Posterior cingulate gyrus (tissue), 11 donors: ENCODE measurements around the gene ZFR2.
"Not testable (repeated sequence)": the region's sequence is repeated elsewhere in the genome, so short reads cannot be mapped to it uniquely, and the experiment has no call there.

Experiments used
- DNase-seq, 10 donors: peaks; one replicate each; pipeline versions ENCODE4 v3.0.0 to v3.0.0-alpha.2; 2020 to 2021; ENCODE audit warnings: mixed read lengths in 3 of 10
- intact Hi-C: fragments of 100-400 bp; cut with DNase I; formaldehyde crosslinking; loops from one replicate; pipeline ENCODE4 v1.15.1; 2023

The ZFR2 gene

DNA sequence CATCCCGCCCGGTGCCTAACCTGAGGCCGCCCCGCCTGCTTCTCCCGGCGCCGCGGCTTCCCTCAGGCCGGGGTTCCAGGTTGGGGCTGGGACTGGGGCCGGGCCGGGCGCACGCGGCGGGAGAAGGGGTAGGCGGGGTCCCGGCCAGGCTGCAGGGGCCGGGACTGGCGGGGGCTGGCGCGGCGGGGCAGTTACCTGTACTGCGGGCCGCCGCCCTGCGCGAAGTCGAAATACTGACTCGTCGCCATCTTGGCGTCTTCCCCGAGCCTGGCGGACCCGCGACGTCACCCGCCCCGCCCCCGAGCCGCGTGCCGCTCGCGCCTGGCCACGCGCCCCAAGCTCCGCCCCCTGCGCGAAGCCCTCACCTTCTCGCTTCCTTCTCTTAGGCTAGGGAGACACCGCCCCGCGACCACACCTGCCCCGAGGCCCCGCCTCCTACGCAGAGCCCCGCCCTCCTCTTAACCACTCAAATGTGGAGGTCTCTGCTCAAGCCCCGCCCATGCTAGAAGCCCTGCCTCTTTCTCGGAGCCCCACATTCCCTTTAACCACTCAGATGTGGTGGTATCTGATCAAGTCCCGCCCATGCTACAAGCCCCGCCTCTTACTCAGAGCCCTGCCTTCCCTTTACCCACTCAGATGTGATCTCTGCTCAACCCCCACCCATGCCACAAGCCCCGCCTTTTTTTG lies at the start of gene ZFR2:
ZFR2 (minus strand) TSS at position 269 of the 687 bp plus-strand sequence; CDS start at position 248, 21 bp downstream.
- DNase-seq: peak in 7 of 10 donors; percentile 43 to 92 (median 54)

DNA sequence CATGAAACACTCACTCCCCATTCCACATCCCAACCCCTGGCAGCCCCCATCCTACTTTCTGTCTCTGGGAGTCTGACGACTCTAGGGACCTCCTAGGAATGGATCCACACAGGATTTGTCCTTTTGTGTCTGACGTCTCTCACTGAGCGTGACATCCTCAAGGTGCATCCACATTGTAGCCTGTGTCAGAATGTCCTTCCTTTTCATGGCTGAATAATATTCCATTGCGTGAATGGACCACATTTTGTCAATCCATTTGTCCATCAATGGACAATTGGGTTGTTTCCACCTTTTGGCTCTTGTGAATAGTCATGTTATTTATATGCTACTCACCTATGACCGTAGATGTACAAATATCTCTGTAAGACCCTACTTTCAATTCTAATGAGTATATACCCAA lies 47.2 kb upstream of the ZFR2 start:
- DNase-seq: no peak
- intact Hi-C loops: no loop called here

More for the DNA sequence above, at the start of gene ZFR2:
- intact Hi-C loops: no loop called here

DNA sequence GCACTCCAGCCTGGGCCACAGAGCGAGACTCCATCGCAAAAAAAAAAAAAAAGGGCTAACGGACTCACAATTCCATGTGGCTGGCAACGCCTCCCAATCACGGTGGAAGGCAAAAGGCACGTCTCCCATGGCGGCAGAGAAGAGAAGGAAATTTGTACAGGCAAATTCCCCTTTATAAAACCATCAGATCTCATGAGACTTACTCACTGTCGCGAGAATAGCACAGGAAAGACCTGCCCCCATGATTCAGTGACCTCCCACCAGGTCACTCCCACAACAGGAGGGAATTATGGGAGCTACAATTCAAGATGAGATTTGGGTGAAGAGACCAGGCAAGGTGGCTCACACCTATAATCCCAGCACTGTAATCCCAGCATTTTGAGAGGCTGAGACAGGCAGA lies 45.4 kb upstream of the ZFR2 start:
- intact Hi-C loops: no loop called here
- DNase-seq: no peak

DNA sequence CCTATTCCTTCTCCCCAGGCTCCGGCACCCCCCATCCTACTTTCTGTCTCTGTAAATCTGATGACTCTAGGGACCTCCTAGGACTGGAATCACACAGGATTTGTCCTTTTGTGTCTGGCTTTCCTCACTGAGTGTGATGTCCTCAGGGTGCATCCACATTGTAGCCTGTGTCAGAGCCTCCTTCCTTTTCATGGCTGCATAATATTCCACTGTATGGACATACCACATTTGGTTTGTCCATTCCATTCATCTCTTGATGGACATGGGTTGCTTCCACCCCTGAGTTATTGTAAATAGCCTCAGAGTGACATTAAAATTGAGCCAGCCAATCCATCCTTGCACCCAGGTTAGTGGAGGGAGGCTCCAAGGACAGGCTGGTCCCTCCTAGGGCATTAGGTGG lies 41.3 kb upstream of the ZFR2 start:
- no peak for DNase-seq
- intact Hi-C loops: no loop called here

DNA sequence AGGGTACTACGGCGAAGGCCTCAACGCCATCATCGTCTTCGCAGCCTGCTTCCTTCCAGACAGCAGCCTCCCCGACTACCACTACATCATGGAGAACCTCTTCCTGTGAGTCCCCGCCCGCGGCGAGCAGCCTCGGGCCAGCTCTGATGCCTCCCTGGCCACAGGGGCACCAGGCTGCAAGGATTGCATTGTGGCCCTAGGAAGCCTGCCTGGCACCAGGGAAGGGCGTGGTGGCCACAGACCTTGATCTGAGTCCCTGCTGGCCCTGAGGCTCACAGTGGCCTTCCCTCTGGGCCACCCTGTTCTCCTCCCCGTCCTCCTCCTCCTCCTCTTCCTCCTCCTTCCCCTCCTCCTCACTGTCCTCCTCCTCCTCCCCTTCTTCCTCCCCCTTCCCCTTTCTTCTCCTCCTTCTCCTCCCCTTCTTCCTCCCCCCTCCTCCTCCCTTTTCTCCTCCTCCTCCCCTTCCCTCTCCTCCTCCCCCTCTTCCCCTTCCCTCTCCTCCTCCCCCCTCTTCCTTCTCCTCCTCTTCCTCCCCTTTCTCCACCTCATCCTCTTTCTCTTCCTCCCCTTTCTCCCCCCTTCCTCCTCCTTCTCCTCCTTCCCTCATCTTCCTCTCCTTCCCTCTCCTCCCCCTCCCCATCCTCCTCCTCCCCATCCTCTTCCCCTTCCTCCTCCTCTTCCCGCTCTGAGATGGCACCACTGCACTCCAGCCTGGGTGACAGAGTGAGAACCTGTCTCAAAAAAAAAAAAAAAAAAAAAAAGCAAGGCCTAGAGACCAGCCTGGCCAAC lies 39.6 kb upstream of the ZFR2 start:
- intact Hi-C loops: no loop called here
- no peak for DNase-seq

DNA sequence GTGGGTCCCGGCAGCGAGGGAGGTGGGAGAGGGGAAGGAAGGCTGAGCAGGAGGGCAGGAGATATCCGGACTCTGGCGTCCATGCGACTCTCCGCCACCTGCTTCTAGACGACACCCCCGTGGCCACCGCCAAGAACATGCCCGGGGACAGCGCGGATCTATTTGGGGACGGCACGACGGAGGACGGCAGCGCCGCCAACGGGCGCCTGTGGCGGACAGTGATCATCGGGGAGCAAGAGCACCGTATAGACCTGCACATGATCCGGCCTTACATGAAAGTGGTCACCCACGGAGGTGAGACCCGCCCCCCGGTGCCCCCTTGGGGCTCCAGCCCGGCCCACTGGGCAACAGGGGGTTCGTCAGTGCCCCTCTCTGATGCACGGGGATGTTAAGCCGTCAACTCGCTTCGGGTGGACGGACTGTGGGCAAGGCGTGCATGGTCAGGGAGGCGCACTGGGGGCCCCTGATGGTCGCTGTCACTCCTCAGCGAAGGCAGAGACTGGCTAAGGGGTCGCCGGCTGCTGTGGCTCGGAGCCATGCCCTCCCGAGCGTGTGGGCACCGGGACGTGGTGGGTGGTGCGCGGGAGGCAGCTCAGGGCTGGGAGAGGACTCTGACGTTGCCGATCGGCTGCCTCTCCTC lies 38.9 kb upstream of the ZFR2 start:
- no peak for DNase-seq
- intact Hi-C loops: no loop called here

DNA sequence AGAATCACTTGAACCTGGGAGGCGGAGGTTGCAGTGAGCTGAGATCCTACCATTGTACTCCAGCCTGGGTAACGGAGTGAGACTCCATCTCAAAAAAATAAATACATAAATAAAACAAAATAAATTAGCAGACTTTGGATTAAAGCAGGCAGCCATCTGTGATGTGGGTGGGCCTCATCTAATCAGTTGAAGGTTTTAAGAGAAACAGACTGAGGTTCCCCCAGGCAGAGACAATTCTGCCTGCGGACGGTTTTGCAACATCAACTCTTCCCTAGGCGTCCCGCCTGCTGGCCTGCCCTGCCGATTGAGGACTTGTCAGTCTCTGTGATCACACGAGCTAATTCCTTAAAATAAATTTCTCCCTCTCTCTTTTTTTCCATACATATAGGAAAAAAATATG lies 35.4 kb upstream of the ZFR2 start:
- intact Hi-C loops: no loop called here
- DNase-seq: no peak

DNA sequence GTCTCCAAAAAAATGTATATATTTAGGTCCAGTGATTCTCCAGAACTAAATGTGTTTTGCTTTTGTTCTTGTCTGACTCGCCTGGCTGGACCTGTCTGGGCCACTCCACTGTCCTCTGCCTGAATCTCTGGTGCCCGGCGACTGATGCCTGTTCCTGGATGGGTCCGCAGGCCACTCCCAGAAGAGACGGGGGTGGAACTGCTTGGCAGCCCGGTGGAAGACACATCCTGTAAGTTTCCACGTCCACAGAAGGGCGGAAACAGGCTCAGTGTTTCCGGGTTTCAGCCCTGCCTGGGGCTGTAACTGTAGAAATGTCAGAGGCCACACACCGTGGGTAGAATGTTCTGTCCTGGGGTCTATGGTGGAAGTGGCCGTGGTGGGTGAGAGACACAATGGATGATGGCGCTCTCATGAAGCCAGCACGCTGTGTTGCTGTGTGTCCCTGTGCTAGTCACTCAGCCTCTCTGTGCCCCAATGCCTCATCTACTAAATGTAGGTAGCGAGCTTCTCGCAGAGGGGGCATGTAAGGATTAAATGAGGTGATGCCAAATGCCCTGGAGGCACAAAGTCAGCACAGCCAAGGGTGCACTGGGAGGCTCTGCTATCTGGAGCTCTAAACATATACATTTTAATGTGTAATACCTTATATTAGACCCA lies 33.6 kb upstream of the ZFR2 start:
- intact Hi-C loops: no loop called here
- no peak for DNase-seq

DNA sequence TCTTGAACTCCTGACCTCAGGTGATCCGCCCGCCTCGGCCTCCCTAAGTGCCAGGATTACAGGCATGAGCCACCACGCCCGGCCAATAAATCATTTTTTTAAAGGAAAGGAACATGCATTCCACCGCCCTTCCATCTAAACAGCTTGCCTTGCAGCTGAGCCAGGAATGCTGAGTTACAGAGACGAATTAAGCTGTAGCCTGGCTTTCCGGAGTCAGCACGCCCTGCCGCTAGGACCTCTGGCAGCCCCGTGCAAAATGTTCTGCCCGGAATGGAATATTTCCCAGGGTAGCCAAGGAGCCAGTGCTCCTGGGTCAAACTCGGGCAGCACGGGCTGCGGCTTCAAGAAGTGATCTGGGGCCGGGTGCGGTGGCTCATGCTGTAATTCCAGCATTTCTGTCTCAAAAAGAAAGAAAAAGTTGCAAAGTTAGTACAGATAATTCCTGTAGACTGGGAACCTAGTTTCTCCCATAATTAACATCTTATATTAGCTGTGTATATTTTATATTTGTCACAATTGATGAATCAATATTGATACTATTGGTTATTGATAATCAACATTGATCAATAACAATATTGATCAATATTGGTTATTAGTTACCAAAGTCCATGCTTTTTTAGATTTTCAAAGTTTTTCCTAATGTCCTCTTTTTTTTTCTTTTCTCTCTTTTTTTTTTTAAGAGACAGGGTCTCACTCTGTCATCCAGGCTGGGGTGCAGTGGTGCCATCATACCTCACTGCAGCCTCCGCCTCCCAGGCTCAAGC lies 30.9 kb upstream of the ZFR2 start:
- intact Hi-C loops: no loop called here
- DNase-seq: no peak

DNA sequence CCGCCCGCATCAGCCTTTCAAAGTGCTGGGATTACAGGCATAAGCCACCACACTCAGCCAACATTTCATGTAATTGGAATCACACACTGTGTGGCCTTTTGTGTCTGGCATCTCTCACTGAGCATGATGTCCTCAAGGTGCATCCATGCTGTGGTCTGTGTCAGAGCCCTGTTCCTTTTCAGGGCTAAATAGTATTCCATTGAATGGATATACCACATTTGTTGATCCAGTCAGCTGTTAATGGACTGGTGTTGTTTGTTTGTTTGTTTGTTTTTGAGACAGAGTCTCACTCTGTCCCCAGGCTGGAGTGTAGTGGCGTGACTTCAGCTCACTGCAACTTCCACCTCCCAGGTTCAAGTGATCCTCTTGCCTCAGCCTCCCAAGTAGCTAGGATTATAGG lies 29.6 kb upstream of the ZFR2 start:
- no peak for DNase-seq
- intact Hi-C loops: no loop called here

DNA sequence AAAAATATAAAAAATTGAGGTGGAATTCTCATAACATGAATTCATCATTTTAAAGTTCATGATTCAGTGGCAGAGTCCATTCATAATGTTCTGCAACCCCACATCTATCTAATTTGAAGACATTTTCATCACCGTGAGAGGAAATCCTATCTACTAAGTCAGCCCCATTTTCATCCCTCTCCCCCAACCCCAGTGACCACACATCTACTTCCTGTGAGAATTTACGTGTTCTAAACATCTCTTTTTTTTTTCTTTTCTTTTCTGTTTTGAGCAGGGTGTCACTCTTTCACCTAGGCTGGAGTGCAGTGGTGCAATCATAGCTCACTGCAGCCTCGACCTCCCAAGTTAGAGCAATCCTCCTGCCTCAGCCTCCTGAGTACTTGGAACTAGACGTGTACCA lies 29.1 kb upstream of the ZFR2 start:
- intact Hi-C loops: no loop called here

DNA sequence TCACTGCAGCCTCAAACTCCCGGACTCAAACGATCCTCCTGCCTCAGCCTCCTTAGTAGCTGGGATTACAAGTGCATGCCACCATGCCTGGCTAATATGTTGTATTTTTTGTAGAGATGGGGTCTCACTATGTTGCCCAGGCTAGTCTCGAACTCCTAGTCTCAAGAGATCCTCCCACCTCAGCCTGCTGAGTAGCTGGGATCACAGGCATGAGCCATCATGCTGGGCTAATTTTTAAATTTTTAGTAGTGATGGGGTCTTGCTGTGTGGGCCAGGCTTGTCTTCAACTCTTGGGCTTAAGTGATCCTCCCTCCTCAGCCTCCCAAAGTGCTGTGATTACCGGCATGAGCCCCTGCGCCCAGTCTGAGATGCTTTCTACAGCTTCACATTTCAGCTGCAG lies 26.9 kb upstream of the ZFR2 start:
- intact Hi-C loops: no loop called here
- DNase-seq: no peak

More for the DNA sequence above, 29.1 kb upstream of the ZFR2 start:
- DNase-seq: no peak

DNA sequence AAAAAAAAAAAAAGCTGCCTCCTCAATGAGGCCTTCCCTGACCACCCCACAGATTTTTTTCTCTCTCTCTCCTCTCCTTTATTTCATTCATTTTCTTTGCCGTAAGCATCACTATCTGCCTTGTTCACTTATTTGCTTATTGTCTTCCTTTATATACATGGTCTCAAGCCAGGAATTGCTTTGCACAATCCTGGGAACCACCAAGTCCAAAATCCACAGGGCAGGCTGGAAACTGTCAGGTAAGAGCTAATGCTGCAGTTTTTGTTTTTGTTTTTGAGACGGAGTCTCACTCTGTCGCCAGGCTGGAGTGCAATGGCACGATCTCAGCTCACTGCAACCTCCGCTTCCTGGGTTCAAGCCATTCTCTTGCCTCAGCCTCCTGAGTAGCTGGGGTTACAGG lies 26.1 kb upstream of the ZFR2 start:
- intact Hi-C loops, DNase-seq: not testable (repeated sequence)

DNA sequence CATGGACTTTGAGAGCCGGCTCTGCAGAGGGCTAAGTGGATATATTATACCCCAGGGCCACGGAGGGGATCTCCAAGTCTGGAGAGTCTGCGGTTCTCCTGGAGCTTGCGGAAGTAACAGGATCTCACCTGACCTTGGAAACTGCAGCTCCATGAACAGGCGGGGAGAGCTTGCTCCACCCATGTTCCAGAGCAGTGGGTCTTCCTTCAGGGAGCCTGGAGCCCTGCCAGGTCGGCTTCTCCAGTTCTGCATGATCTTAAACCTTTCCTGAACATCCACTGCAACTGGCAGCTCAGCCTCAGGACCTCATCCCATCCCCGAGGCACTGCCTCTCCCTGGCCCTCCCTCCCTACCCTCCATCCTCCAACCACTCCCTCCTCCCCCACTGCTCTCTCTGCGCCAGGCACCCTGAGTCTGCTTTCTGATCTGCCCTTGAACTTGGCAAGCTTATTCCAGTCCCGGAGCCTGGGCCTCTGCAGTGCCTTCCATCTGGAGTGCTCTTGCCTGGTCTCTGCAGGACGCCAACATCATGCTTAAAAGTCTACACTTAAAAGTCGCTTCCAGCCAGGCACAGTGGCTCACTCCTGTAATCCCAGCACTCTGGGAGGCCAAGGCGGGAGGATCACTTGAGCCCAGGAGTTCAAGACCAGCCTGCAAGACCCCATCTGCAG lies 24.8 kb upstream of the ZFR2 start:
- DNase-seq: no peak
- intact Hi-C loops: no loop called here

DNA sequence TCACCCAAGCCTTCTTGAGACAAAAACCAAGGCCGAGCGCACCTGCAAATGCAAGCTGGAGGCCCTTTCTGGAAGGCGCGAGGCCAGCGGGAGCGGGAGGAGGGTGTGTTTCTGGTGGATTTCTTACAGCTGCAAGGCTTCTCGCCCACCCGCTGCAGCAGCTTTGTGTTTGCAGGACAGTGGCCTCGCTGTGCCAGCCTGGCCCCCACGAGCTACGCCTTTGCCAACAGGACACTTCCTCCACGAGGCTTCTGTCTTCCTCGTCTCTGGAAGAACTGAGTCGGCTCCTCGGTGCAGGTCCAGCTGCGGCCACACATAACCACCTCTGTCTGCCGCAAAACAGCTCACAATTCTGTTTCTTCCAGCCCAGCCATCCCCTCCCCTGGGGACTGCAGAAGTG lies 21.8 kb upstream of the ZFR2 start:
- intact Hi-C loops: no loop called here
- peak in 5 of 10 donors; percentile 25 to 89 (median 48) for DNase-seq

DNA sequence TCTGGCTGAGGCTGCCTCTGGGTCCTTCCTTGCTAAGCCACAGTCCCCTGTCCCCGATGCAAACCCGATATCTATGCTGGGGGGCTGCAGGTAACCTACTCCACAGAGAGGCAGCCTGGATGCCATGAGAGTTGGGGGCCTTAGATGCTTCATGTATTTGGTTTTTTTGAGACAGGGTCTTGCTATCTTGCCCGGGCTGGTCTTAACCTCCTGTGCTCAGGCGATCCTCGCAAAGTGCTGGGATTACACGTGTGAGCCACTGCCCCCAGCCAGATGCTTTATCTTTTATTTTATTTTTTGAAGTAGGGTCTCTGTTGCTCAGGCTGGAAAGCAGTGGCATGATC lies 13.2 kb upstream of the ZFR2 start:
- intact Hi-C loops: no loop called here
- DNase-seq: no peak

DNA sequence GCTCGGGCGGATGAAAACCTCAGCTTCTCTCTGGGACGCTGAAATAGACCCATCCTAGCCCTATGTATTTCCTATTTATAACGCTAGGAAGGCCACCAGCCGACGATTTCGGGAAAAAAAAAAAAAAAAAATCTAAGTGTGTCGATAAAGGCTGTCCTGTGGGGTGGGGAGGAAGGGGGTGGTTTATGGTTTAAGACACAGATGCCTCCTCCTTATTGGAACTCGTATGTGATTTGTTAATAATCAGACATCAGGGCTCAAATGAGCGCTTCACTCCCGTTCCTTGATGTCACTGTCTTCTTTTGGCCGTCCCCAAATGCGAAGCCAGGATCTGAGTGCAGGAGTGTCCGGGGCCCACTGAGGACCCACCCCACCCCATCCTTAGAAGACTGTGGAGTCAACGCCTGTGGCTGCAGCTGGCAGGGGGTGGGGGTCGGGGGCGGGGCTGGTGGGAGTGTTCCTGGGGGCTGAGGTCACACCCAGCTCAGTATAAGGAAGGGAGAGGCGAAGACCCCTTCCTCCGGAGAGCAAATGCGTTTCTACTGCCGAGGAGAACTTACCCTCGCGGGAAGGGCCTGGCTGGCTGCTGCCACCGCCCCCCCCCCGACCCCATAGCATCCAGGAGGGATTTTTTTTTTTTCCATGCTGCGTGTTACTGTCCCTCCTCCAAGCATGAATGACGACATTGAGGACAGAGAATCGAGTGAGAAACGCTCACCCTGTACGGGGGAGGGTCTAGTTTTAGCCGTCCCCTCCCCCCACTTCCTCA lies 12.6 kb upstream of the ZFR2 start:
- intact Hi-C loops: no loop called here
- no peak for DNase-seq

DNA sequence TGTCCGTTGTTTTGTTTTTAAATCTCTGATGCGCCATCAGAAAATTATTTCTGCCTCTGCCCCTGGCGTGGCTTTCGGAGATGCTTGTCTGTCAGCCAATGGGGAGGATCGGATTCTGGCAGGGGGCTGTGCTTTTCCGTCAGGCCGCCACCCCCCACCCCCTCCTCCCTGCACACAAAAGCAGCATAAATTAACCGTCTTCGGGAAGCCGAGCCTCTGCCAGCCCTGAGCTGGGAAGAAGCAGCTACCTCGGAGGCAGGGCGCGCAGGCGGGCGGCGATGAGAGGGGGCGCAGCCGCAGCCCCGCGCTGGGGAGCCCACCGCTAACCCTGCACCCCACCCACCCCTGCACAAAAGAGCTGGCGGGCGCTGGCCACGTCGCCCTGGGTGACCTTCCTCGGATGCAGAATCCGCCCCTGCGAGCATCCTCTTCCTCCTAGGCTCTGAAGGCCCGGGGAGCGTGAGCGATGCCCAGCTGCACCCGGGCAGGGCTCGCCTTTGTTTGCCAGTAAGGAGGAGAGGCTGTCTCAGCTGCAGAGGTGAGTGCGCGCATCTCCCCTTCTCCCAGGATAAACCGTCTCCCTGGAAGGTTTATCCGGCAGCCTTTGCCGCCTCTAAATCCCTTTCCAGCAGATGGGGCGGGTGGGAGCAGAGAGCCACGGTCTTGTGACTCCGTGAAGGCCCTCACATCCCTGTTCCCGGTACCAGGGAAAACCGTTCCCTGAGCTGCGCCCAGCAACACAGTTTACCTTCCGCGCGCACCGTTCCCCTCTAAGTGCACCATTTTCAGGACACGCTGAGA lies 11.8 kb upstream of the ZFR2 start, which contains the start of gene ATCAY:
ATCAY (plus strand) TSS at position 215 of the 801 bp plus-strand sequence. CDS start 5,083 bp downstream, outside the sequence.
- peak; percentile 18 to 95 (median 76) for DNase-seq
- intact Hi-C loops: no loop called here
